22Rv1 (cell line): ENCODE data around the gene RPTOR.

Source experiments
- H3K27ac ChIP-seq: fragments of 450-650 bp; 2 replicates; pipeline ENCODE4 v1.5.1; 2017
- ZFX ChIP-seq: fragments of 450-650 bp; IDR thresholded peaks from 2 replicates; pipeline ENCODE4 v1.6.1; 2017; ENCODE audit warnings: antibody characterized with exemption, borderline replicate concordance
- TF ChIP-seq, protein P1 (sequence below): fragments of 450-650 bp; IDR thresholded peaks from 2 replicates; pipeline ENCODE4 v1.5.1; 2017; ENCODE audit warnings: mild to moderate bottlenecking

Gene RPTOR

GRCh38 chr17:80922580-80923160 is 378.0 kb downstream of the RPTOR start:
- no peak overlapping the region for H3K27ac ChIP-seq
- TF ChIP-seq ZFX, result no peak
- TF ChIP-seq, protein P1, sequence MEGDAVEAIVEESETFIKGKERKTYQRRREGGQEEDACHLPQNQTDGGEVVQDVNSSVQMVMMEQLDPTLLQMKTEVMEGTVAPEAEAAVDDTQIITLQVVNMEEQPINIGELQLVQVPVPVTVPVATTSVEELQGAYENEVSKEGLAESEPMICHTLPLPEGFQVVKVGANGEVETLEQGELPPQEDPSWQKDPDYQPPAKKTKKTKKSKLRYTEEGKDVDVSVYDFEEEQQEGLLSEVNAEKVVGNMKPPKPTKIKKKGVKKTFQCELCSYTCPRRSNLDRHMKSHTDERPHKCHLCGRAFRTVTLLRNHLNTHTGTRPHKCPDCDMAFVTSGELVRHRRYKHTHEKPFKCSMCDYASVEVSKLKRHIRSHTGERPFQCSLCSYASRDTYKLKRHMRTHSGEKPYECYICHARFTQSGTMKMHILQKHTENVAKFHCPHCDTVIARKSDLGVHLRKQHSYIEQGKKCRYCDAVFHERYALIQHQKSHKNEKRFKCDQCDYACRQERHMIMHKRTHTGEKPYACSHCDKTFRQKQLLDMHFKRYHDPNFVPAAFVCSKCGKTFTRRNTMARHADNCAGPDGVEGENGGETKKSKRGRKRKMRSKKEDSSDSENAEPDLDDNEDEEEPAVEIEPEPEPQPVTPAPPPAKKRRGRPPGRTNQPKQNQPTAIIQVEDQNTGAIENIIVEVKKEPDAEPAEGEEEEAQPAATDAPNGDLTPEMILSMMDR, result no peak

DNA sequence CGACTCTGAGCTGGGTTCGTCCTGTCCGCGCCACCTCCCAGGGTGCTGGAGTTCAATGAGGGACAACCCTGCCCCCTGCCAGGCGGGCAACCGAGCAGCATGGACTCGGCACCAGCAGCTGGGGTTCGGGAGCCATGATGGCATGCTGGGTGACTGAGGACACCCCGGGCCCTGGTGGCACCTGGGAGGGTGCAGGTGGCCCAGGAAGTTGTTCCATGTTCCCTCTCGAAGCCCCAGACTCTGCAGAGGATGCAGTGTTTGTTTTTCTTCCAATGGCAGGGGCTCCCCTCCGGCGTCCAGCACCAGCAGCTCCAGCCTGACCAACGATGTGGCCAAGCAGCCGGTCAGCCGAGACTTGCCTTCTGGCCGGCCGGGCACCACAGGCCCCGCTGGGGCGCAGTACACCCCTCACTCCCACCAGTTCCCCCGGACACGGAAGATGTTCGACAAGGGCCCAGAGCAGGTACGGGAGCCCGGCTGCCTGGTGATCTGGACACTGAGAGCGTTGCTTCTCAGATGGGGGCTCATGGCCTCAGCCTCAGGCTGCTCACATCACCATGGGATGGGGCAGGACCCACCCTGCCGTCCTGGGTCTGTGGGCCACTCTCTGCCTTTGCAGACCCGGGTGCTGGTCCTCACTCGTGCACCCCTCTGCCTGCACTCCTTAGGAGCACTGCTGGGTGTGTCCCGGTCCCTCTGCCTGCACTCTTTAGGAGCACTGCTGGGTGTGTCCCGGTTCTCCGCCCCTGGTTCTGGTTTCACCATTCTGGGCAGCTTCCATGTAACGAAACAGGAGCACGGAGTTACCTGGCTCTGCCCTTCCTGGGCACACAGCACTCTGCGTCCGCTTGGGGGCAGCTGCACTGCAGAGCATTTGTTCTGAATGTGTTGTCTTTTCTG is 378.8 kb downstream of the RPTOR start:
- no peak for TF ChIP-seq ZFX
- TF ChIP-seq, protein P1, result no peak
- H3K27ac ChIP-seq, result no peak overlapping the region

DNA sequence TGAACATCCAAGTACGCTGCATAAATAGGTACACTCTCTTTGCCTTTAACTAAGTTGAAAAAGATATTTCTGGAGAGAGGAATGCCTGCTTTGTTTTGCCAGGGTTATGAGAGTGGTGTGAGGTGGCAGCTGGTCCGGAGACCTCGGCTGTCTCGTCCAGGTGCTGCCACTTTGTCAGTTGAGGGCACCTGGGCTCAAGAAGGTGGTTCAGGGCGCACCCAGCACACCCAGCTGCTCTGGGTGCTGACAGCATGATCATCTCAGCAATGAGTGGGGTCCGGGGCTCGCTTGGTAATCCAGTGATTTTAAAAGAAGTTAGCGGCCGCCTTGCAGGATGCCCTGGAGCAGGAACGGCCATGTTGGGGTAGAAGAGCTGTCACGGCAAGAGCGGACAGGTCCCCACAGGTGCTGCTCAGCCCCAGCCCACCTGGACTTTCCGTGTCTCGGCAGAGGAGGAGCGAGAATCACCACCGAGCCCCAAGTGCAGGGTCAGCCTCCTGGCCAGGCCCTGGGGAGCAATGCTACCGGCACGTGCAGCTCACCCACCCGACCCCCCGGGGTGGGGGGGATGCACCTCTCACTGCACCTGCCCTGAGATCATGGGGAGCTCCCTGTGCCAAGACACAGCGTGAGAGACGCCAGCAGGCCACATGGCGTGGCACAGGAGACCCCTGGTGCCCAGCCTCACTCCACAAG is 379.6 kb downstream of the RPTOR start:
- H3K27ac ChIP-seq, result no peak overlapping the region
- TF ChIP-seq, protein P1, result no peak
- no peak for TF ChIP-seq ZFX

DNA sequence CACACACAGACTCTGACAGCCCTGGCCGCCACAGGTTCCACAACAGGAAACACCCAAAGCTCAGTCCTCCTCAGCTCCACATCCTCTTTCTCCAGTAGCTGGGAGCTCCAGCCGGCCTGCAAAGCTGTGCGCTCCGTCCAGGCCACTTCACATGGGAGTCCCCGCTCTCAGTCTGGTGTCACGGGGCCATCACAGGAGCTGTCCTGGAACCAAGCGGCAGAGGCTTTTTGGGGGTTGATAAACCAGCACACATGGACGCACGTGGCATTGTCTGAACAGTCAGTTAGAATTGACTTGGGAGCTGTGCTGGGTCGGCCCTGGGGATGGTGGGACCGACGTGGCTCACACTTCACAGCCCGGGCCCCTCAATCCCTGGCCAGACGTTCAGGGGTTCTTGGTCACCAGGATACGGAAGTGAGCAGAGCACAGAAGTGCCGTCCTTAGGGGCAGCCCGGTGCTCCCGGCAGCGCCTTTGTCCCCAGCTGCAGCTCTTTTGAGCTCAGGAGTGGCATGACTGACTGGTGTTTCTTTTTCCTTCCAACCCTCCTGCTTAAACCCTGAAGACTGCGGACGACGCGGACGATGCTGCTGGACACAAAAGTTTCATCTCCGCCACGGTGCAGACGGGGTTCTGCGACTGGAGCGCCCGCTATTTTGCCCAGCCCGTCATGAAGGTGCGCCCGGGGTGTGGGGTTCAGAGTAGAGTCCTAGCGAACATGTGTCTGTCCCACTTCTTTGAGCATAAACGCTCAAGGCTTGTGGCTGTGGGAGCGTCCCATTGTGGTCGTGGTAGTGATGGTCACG is 380.4 kb downstream of the RPTOR start:
- no peak overlapping the region for H3K27ac ChIP-seq
- TF ChIP-seq, protein P1, result no peak
- no peak for TF ChIP-seq ZFX

GRCh38 chr17:80925688-80926335 is 381.2 kb downstream of the RPTOR start:
- H3K27ac ChIP-seq, result no peak overlapping the region

More at GRCh38 chr17:80925688-80926335, 381.2 kb downstream of the RPTOR start:
- no peak for TF ChIP-seq ZFX
- TF ChIP-seq, protein P1, result no peak
